Measurements from ENCODE around the gene TLE7. TPM values are rescaled to one million over a fixed set of nuclear protein-coding genes. Genes with fewer than 3 reads are reported as not detected.

The TLE7 gene
- total RNA-seq = not detected

DNA sequence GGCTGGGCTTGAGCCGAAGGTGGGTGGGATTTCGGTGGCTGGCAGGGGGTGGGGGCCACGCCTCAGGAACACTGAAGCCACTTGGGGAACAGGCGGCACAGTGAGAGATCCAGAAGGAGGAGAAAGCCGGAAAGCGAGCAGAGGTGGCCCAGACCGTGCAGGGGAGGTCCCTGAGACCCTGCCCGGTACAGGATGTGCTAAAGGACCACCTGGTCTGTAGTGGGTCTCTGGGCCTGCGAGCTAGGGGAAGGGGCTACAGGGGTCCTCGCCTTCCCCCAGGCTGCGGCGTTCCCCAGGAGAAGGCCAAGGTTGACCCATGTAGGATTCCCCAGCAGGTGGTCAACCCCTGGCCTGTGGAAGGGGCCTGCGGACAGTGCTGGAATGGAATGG lies at the start of gene TLE7:
TSS of gene TLE7 (minus strand) at position 4 of the 390 bp plus-strand sequence. CDS start 8,730 bp downstream, outside the sequence.
- Histone ChIP-seq H3K4me3 (no peak within 1 kb of the TSS), H3K9me3 (peaks cover 0 to 31% of the 10 kb centered on the region in 2 donors), H3K27me3 (no peaks in the 10 kb centered on the region), H3K36me3 (no peaks in the 10 kb centered on the region), H3K27ac (no peak within 1 kb of the TSS), H3K4me1 (no peaks in the 10 kb centered on the region)
- TF ChIP-seq POLR2A (IDR thresholded peaks at IDR 0.05) = no peak
- TF ChIP-seq, protein P1, sequence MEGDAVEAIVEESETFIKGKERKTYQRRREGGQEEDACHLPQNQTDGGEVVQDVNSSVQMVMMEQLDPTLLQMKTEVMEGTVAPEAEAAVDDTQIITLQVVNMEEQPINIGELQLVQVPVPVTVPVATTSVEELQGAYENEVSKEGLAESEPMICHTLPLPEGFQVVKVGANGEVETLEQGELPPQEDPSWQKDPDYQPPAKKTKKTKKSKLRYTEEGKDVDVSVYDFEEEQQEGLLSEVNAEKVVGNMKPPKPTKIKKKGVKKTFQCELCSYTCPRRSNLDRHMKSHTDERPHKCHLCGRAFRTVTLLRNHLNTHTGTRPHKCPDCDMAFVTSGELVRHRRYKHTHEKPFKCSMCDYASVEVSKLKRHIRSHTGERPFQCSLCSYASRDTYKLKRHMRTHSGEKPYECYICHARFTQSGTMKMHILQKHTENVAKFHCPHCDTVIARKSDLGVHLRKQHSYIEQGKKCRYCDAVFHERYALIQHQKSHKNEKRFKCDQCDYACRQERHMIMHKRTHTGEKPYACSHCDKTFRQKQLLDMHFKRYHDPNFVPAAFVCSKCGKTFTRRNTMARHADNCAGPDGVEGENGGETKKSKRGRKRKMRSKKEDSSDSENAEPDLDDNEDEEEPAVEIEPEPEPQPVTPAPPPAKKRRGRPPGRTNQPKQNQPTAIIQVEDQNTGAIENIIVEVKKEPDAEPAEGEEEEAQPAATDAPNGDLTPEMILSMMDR (IDR thresholded peaks at IDR 0.05) = no peak
- no peak for DNase-seq
- intact Hi-C loops (cut with DNase I; ENCODE audit: low total_unique reads) = no loop called here

DNA sequence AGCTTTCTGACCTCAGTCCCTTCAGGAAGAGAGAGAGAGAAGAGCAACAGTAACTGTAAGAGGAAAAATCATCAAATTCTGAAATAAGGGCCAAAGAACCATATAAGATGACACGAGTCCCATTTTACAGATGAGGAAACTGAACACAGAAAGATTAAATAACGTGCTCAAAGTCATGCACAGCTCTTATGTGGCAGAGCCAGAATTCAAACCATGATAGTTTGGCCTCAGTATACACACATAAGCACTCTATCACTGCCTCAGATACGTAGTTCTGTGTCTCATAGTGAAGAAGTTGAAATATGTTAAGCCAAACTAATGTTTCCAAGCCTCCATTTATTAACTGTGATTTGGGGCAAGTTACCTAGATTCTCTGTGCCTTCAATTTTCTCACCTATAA lies 49.2 kb upstream of the TLE7 start:
- no peaks in the 10 kb centered on the region for H3K9me3 ChIP-seq
- H3K27me3 ChIP-seq = no peaks in the 10 kb centered on the region
- intact Hi-C loops (cut with DNase I; ENCODE audit: low total_unique reads) = no loop called here
- TF ChIP-seq, protein P1 (IDR thresholded peaks at IDR 0.05) = no peak
- no peak for TF ChIP-seq POLR2A (IDR thresholded peaks at IDR 0.05)
- no peak overlapping the region for H3K4me3 ChIP-seq
- H3K36me3 ChIP-seq = no peaks in the 10 kb centered on the region
- DNase-seq = no peak
- H3K4me1 ChIP-seq = no peaks in the 10 kb centered on the region
- no peak overlapping the region for H3K27ac ChIP-seq

DNA sequence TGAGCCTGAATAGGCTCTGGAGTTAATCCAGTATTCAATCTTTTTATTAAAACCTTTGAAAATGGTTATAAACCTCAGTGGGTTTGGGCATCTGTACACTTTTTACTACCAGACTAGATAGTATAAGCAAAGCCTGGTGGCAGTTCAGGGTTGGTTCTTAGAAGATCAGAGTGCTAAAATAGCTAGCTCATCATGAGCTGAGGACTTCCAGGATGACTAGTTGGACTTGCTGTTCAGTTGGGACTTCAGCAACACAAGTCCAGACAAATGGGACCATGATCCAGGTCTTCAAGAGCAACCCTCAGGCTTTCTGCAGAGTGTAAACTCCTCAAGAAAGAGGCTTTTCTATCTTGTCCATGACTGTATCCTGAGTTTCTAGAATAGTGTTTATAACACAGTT lies 48.5 kb upstream of the TLE7 start:
- DNase-seq = no peak
- no peaks in the 10 kb centered on the region for H3K4me1 ChIP-seq
- H3K4me3 ChIP-seq = no peak overlapping the region
- H3K9me3 ChIP-seq = no peaks in the 10 kb centered on the region
- H3K27ac ChIP-seq = no peak overlapping the region
- no peaks in the 10 kb centered on the region for H3K36me3 ChIP-seq
- no peak for TF ChIP-seq POLR2A (IDR thresholded peaks at IDR 0.05)
- TF ChIP-seq, protein P1 (IDR thresholded peaks at IDR 0.05) = no peak
- intact Hi-C loops (cut with DNase I; ENCODE audit: low total_unique reads) = no loop called here
- H3K27me3 ChIP-seq = no peaks in the 10 kb centered on the region

DNA sequence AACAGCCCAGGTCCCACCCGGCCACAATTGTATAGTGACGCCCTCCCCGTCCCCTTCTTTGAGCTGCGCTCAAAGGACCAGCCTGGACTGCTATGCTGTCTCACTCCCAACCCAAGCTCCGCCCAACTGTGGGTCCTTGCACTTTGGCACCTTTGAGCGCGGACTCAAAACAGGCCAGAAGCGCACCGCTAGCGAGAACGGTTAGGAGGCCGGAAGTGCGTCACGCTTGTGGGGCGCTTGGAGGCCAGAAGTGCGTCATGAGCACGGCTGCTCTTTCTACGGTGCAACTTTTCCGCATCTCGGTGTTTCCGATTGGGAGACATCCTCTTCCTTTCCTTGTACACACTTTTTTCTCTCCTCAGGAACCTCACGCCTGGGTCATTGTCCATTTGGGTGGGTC lies 47.3 kb upstream of the TLE7 start, which contains the start of gene ZNF19:
TSS of gene ZNF19 (minus strand) at position 203 of the 400 bp plus-strand sequence. CDS start 7,210 bp downstream, outside the sequence.
- Histone ChIP-seq H3K36me3 (no peaks in the 10 kb centered on the region), H3K4me1 (no peaks in the 10 kb centered on the region), H3K9me3 (no peaks in the 10 kb centered on the region), H3K27ac (no peak within 1 kb of the TSS), H3K4me3 (no peak within 1 kb of the TSS), H3K27me3 (no peaks in the 10 kb centered on the region)
- no peak for TF ChIP-seq POLR2A (IDR thresholded peaks at IDR 0.05)
- TF ChIP-seq, protein P1 (IDR thresholded peaks at IDR 0.05) = no peak
- intact Hi-C loops (cut with DNase I; ENCODE audit: low total_unique reads) = no loop called here
- no peak for DNase-seq

DNA sequence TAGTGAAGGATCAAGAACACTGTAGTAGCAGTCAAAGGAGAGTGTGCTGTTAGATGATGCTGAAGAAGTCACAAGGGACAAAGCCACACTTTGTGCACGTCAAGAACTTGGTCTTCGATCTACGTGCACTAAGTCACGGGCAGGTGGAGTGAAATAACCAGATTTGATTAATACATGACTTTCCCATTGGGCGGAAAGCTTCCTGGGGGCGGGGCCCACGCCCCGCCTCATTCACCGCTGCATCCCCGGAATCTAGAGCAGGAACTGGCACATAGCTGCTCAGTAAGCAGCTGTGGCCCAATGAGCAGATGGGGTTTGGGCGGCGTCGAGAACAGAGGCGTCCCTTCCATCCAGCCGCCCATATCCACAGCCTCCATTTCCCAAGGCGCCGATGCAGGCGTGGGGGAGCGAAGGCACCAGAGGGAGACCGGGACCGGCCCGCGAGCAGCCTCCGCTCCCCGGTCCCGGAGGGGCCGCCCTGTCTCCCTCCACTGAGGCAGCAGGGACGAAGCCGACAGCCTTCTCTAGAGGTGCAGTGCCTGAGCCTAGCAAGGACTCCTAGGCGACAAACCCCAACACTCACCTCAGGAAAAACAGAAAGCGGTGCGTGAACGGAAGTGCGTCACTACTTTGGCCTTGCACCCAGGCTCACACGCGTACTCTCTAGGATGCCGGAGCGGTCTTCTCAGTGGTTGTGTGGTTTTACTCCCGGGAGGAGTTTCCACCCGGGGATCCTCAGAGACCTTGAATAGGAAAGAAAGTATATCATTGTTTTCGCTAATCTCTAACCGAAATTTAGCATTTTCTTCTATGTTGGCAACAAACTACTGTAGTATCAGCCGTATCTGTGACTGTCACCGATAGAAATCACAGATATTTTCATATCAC lies 42.4 kb upstream of the TLE7 start:
- Histone ChIP-seq H3K4me3 (peak overlapping the region; percentile 92 to 98), H3K9me3 (no peaks in the 10 kb centered on the region), H3K36me3 (no peaks in the 10 kb centered on the region), H3K4me1 (peaks cover 3 to 6% of the 10 kb centered on the region in 2 donors), H3K27me3 (no peaks in the 10 kb centered on the region), H3K27ac (peak overlapping the region; percentile 94 to 97)
- DNase-seq = peak; percentile 86 to 89
- TF ChIP-seq, protein P1 (IDR thresholded peaks at IDR 0.05) = peak in 2 of 4 experiments; percentile 3 to 9
- peak; percentile 16 to 61 for TF ChIP-seq POLR2A (IDR thresholded peaks at IDR 0.05)
- intact Hi-C loops (cut with DNase I; ENCODE audit: low total_unique reads) = no loop called here

All from uterus (tissue), 4 donors.